ENCODE results near the gene SLC44A5.
"Not testable (repeated sequence)": the region's sequence is repeated elsewhere in the genome, so short reads cannot be mapped to it uniquely, and the experiment has no call there.

The SLC44A5 gene

DNA sequence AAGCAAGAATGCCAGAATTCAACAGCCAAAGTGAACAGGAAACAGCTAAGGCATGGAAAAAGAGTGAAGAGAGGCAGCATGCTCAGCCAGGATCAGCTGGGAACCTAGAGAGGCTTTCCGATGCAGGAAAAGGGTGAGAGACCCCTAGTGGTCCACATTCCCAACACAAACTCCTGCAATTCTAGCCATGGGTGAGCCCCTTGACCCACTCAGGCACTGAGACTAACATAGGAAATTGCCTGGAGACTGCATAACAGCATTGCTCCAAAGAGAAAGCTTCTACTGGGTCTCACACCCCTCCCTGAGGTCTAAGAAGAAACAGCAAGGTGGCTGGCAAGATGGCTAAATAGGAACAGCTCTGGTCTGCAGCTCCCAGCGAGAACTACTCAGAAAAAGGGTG, 353.5 kb downstream of the SLC44A5 start:
- H3K36me3 ChIP-seq (ENCODE audit: insufficient read depth, low read length), result no peaks in the 10 kb centered on the region
- no peaks in the 10 kb centered on the region for H3K9me3 ChIP-seq (ENCODE audit: control insufficient read depth, insufficient read depth, low read length)
- H3K4me1 ChIP-seq (ENCODE audit: insufficient read depth, low read length), result no peaks in the 10 kb centered on the region
- H3K9ac ChIP-seq (ENCODE audit: low read depth, low read length), result no peak overlapping the region

DNA sequence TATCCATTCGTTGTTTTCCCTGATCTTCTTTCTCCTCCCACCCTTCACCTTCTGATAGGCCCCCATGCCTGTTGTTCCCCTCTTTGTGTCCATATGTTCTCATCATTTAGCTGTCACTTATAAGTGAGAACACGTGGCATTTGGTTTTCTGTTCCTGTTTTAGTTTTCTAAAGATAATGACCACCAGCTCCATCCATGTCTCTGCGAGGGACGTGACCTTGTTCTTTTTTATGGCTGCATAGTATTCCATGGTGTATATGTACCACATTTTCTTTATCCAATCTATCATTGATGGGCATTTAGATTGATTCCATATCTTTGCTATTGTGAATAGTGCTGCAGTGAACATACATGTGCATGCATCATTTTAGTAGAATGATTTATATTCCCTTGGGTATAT, 360.8 kb downstream of the SLC44A5 start:
- H3K9me3 ChIP-seq (ENCODE audit: control insufficient read depth, insufficient read depth, low read length); H3K9ac ChIP-seq (ENCODE audit: low read depth, low read length); H3K4me1 ChIP-seq (ENCODE audit: insufficient read depth, low read length); H3K36me3 ChIP-seq (ENCODE audit: insufficient read depth, low read length): not testable (repeated sequence)

DNA sequence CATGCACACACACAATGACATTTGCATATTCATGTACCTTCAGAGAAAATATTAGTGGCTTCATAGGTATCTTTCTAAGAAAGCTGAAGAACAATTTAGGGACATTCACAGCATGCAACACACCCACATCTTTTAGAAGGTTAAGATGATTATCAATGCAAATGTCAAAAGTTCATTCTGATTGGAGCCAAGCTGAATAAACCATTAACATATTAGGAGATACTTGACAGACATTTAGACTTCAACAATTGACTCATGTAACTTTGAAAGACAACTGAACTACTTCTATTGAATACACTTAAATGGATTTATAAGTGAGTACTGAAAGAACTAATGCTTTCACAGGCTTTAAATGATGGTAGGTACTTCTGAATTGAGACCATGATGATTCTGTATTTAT, 365.7 kb downstream of the SLC44A5 start:
- H3K36me3 ChIP-seq (ENCODE audit: insufficient read depth, low read length), result no peaks in the 10 kb centered on the region
- no peaks in the 10 kb centered on the region for H3K4me1 ChIP-seq (ENCODE audit: insufficient read depth, low read length)
- no peak overlapping the region for H3K9ac ChIP-seq (ENCODE audit: low read depth, low read length)
- H3K9me3 ChIP-seq (ENCODE audit: control insufficient read depth, insufficient read depth, low read length), result no peaks in the 10 kb centered on the region

DNA sequence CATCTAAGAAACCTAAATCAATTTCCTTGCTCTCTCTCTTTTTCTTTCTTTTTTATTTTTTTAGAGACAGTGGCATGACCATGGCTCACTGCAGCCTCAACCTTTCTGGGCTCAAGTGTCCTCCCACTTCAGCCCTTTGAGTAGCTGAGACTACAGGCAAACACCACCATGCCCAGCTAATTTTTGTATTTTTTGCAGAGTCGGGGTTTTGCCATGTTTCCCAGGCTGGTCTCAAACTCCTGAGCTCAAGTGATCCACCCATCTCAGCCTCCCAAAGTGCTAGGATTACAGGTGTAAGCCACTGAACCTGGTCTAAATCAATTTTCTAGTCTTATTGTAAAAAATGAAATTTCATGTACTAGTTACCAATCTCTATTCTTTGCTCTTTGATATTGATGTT, 367.8 kb downstream of the SLC44A5 start:
- H3K4me1 ChIP-seq (ENCODE audit: insufficient read depth, low read length), result no peaks in the 10 kb centered on the region
- H3K9me3 ChIP-seq (ENCODE audit: control insufficient read depth, insufficient read depth, low read length), result no peaks in the 10 kb centered on the region
- H3K36me3 ChIP-seq (ENCODE audit: insufficient read depth, low read length), result no peaks in the 10 kb centered on the region
- H3K9ac ChIP-seq (ENCODE audit: low read depth, low read length), result no peak overlapping the region

DNA sequence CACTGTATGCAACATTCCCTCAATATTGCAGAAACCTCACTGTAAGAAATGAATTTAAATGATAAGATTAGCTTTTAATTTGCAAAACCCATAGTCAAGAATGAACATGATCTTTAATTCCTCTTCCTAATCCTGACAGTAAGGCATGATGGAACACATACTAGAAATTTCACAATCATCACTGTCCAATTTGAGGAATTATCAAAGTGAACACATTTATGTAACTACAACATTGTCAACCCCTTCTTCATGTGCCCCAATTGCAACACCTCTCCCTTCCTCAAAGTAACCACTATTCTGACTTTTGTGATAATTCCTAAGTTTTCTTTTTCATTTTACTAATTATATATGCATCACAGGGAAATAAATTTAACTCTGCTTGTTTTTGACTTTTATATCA, 373.6 kb downstream of the SLC44A5 start:
- Histone ChIP-seq H3K36me3 (ENCODE audit: insufficient read depth, low read length) (no peaks in the 10 kb centered on the region), H3K4me1 (ENCODE audit: insufficient read depth, low read length) (no peaks in the 10 kb centered on the region), H3K9me3 (ENCODE audit: control insufficient read depth, insufficient read depth, low read length) (no peaks in the 10 kb centered on the region), H3K9ac (ENCODE audit: low read depth, low read length) (no peak overlapping the region)

DNA sequence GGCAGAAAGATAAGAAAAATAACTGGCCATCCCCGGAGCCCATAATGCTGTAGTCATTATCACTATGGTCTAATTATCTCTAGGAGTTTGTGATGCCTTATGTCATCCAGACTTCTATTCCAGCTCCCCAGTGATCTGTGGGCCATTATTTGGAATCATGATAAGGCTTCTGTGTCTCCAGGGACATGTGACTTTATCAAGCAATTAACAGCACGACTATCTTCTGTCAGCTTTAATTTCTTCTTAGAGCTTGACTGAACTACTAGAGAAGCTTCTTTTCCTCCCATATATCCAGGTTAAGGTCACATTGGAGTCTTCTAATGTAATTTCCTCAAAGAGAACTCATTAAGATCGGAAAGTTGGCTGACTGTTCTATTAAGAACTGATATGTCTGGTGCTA, 376.4 kb downstream of the SLC44A5 start:
- Histone ChIP-seq H3K36me3 (ENCODE audit: insufficient read depth, low read length) (no peaks in the 10 kb centered on the region), H3K4me1 (ENCODE audit: insufficient read depth, low read length) (no peaks in the 10 kb centered on the region), H3K9me3 (ENCODE audit: control insufficient read depth, insufficient read depth, low read length) (no peaks in the 10 kb centered on the region), H3K9ac (ENCODE audit: low read depth, low read length) (no peak overlapping the region)

DNA sequence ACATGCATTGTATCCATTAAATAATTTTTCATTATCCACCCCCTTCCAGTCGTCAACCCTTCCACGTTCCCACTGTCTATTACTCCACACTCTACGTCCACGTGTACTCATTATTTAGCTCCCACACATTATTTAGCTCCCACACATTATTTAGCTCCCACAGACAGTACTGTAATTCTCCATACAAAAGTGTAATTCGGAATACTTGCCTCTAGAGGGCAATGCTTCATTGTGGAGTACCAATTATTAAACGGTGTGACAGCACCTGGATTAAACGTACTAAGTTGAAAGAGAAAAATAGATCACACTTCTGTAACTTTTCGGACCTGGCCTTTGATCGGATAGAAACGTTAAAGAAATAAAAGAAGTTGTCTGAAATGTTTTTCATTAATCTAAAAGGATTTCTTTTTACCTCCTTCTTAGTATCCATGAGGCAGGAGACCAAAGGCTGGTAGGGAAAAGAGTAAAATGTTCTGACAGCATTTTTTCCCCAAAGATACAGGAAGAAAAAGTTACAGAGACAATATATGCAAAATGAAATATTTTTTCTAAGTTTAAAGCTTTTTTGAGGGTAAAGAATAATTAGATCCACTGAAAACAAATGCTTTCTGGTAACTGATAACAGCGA, 377.5 kb downstream of the SLC44A5 start:
- H3K36me3 ChIP-seq (ENCODE audit: insufficient read depth, low read length), result no peaks in the 10 kb centered on the region

DNA sequence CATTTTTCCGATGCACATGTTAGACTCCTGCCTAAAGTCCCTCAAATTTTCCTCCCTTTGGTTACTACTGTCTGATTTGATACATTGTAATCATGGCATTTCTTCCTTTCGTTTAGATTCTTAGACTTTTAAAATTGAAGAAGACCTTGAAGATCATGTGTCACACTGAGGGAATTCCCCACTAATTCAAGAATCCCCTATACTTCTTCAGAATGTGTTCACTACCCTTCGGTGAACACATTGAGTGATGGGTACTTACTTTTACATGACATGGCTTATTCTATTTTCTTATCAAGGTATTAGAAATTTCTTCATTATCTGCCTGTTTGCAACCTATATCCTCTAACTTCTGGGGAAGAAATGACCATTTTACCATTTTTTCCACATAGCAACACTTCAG, 390.8 kb downstream of the SLC44A5 start:
- Histone ChIP-seq H3K9me3 (ENCODE audit: control insufficient read depth, insufficient read depth, low read length) (no peaks in the 10 kb centered on the region), H3K4me1 (ENCODE audit: insufficient read depth, low read length) (no peaks in the 10 kb centered on the region), H3K9ac (ENCODE audit: low read depth, low read length) (no peak overlapping the region), H3K36me3 (ENCODE audit: insufficient read depth, low read length) (no peaks in the 10 kb centered on the region)

More for the DNA sequence above, 377.5 kb downstream of the SLC44A5 start:
- Histone ChIP-seq H3K9ac (ENCODE audit: low read depth, low read length) (no peak overlapping the region), H3K4me1 (ENCODE audit: insufficient read depth, low read length) (no peaks in the 10 kb centered on the region), H3K9me3 (ENCODE audit: control insufficient read depth, insufficient read depth, low read length) (no peaks in the 10 kb centered on the region)

DNA sequence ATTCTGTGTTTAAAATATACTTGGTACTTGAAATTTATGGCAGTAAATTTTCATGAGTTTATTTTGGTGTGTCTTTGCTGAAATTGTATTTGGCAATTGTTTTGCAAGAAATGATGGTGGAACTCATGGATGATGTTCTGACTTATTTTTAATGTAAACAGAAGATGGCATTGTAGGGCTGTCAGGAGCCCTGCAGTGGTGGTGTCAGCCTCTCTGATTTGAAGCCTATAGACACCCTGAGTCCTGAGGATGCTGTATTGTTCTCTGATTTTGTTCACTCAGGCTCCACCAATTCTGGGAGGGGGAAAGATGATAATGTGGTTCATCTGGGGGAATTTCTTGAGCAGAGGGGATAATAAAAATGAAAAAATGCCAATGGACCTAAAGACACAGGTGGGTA, 396.9 kb downstream of the SLC44A5 start:
- H3K9ac ChIP-seq (ENCODE audit: low read depth, low read length), result no peak overlapping the region
- no peaks in the 10 kb centered on the region for H3K4me1 ChIP-seq (ENCODE audit: insufficient read depth, low read length)
- H3K9me3 ChIP-seq (ENCODE audit: control insufficient read depth, insufficient read depth, low read length), result no peaks in the 10 kb centered on the region
- no peaks in the 10 kb centered on the region for H3K36me3 ChIP-seq (ENCODE audit: insufficient read depth, low read length)

DNA sequence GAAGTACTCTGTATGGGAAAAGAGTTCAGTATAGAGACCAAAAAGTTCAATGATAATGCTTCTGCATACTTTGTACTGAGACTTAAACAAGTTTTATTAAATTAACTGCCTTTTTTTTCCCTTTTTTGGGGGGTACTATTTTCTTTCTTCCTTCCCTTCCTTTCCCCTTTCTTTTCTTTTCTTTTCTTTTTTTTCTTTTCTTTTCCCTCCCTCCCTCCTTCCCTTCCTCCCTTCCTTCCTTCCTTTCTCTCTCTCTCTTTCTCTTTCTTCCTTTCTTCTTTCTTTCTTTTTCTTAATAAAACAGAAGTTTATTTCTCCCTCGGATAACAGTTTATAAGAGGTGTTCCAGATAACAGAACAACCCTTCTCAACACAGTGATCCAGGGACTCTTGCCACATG, 399.3 kb downstream of the SLC44A5 start:
- Histone ChIP-seq H3K36me3 (ENCODE audit: insufficient read depth, low read length) (no peaks in the 10 kb centered on the region), H3K9ac (ENCODE audit: low read depth, low read length) (no peak overlapping the region), H3K9me3 (ENCODE audit: control insufficient read depth, insufficient read depth, low read length) (no peaks in the 10 kb centered on the region), H3K4me1 (ENCODE audit: insufficient read depth, low read length) (no peaks in the 10 kb centered on the region)

DNA sequence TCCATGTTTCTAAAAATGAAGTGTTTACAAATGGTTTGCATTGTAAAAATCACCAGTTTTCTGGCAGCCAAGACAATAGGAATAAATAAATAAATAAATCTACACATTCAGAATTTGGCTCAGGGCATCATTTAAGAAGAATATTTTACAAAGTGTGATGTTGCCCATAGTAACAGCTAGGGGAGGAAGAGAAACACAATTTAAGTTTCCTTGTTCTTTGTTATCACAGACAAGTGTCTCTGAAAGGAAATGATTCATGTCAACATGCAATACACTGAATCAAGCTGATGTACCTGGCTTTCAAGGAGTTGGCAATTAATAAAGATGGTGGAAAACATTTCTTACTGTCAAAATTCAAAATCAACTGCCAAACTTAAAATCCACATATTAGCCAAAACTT, 402.1 kb downstream of the SLC44A5 start:
- Histone ChIP-seq H3K36me3 (ENCODE audit: insufficient read depth, low read length) (no peaks in the 10 kb centered on the region), H3K9ac (ENCODE audit: low read depth, low read length) (no peak overlapping the region), H3K9me3 (ENCODE audit: control insufficient read depth, insufficient read depth, low read length) (no peaks in the 10 kb centered on the region), H3K4me1 (ENCODE audit: insufficient read depth, low read length) (no peaks in the 10 kb centered on the region)

DNA sequence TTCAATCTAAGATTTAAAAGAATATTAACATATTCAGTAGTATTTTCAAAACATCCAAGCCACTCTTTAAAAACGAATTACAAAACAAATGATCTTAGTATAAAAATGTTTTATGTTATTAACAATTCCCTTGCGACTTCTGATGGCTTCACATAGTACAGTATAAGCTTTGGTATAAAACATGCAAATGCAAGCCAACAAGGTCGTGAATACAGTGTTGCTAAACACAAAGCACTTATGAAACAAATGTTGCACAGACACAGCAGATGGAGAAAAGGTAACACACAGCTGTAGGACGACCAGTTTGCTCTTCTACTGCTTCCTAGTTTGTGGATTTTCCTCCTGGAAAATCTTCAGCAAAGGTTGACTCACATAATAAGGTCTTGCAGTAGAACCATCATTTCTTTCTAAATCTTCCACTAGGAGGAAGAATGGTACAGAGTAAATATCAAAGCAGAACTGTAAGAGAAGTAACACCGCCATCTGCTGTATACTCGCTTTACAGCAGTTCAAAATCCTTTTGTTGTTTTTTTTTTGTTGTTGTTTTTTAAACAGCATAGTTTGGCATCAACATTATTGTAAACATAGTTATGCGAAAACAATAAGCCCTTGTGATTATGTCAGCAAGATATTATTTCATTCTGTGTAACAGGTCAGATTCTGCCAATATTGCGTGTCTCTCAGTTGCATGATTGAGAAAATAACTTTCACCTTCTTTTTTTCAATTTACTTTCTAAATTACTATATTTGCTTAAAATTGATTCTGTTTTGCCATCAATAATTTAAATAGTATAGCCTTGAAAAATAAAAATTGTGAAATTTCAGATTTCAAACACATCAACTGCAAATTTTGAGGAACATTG, 407.3 kb downstream of the SLC44A5 start:
- no peaks in the 10 kb centered on the region for H3K9me3 ChIP-seq (ENCODE audit: control insufficient read depth, insufficient read depth, low read length)
- no peaks in the 10 kb centered on the region for H3K36me3 ChIP-seq (ENCODE audit: insufficient read depth, low read length)
- no peak overlapping the region for H3K9ac ChIP-seq (ENCODE audit: low read depth, low read length)
- peaks cover 3% of the 10 kb centered on the region for H3K4me1 ChIP-seq (ENCODE audit: insufficient read depth, low read length)

DNA sequence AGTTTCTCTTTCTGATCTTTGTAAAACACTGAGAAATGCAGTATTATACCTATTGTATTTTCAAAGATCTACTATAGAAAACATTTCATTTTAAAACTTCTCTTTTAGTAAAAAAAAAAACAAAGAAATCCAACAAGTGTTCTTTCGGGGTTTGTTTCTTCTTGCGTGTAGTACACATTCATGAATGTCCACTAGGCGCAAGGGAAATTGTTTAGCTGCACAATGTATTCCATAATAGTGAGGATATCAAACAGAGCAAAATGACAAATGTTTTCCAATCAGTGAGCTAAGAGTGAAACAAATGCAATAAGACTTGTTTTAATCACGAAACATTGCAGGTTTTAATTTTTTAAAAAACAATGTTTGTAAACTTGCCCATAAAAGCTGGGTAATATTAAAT, 408.2 kb downstream of the SLC44A5 start:
- H3K9me3 ChIP-seq (ENCODE audit: control insufficient read depth, insufficient read depth, low read length), result no peaks in the 10 kb centered on the region
- no peaks in the 10 kb centered on the region for H3K36me3 ChIP-seq (ENCODE audit: insufficient read depth, low read length)
- peaks cover 3% of the 10 kb centered on the region for H3K4me1 ChIP-seq (ENCODE audit: insufficient read depth, low read length)
- H3K9ac ChIP-seq (ENCODE audit: low read depth, low read length), result no peak overlapping the region

DNA sequence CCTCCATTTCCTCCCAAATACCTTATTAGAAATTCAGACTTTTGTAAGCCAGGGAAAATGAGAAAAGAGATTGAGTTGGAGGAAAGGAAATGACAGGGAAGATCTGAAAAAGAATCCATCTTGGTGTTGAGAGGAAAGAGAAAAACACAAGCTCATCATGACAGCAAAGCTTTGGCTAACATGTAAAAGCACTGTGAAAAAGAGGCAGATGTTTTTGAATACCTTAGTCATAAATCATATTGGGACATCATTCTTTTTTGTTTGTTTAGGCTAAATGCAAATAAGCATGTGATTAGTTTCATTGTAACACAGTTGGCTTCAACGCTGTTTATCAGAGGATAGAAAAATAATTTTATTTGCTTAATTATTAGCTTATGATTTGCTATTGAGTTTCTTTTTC, 412.2 kb downstream of the SLC44A5 start:
- Histone ChIP-seq H3K9ac (ENCODE audit: low read depth, low read length) (no peak overlapping the region), H3K4me1 (ENCODE audit: insufficient read depth, low read length) (peaks cover 3% of the 10 kb centered on the region), H3K9me3 (ENCODE audit: control insufficient read depth, insufficient read depth, low read length) (no peaks in the 10 kb centered on the region), H3K36me3 (ENCODE audit: insufficient read depth, low read length) (no peaks in the 10 kb centered on the region)

DNA sequence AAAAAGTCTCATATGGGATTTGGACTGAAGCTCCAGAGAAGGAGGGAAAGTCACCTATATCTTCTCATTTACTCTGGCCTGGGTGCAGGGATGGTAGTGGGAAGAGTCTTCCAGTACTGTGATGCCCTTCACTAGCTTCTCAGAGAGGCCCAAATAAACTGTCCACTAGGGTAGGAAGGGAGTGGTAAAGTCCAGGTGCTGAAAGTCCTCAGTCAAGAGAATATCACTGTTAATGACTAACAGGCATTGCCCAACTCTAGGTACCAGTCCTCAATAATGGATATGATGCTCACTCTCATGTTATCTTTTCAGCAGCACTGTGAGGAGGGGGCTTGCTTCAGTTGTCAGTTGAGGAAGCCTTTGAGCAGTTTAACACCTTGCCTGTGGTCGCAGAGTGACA, 412.8 kb downstream of the SLC44A5 start:
- Histone ChIP-seq H3K36me3 (ENCODE audit: insufficient read depth, low read length) (no peaks in the 10 kb centered on the region), H3K4me1 (ENCODE audit: insufficient read depth, low read length) (no peaks in the 10 kb centered on the region), H3K9me3 (ENCODE audit: control insufficient read depth, insufficient read depth, low read length) (no peaks in the 10 kb centered on the region), H3K9ac (ENCODE audit: low read depth, low read length) (no peak overlapping the region)
